ENCODE data around the gene ATP1B2. TPM values are rescaled to one million over a fixed set of nuclear protein-coding genes. Genes with fewer than 3 reads are reported as not detected.
"Not testable (repeated sequence)": the region's sequence is repeated elsewhere in the genome, so short reads cannot be mapped to it uniquely, and the experiment has no call there.

Gene ATP1B2
- total and polyA plus RNA-seq, 5 experiments from 2014 or later = 0.17 to 0.96 (median 0.47) TPM; not detected in 1

GRCh38 chr17:7623661-7624060 is 27.1 kb upstream of the ATP1B2 start:
- DNase-seq (no peak), ATAC-seq (no peak)
- Mint-ChIP-seq H3K4me3 (no peak overlapping the region), H3K9me3 (no peaks in the 10 kb centered on the region), H3K27ac (no peak overlapping the region), H3K36me3 (peaks cover 0 to 7% (median 2%) of the 10 kb centered on the region in 3 donors), H3K27me3 (no peaks in the 10 kb centered on the region), H3K4me1 (peaks cover 5 to 18% (median 15%) of the 10 kb centered on the region in 4 donors)
- POLR2A ChIA-PET = no interaction called here

DNA sequence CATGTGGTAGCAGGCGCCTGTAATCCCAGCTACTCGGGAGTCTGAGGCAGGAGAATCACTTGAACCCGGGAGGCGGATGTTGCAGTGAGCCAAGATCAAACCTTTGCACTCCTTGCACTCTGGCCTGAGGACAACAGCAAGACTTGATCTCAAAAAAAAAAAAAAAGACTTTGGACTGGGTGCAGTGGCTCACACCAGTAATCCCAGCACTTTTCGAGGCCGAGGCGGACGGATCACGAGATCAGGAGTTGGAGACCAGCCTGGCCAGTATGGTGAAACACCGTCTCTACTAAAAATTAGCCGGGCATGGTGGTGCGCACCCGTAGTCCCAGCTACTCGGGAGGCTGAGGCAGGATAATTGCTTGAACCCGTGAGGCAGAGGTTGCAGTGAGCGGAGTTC is 25.0 kb upstream of the ATP1B2 start:
- not testable (repeated sequence) for H3K9me3 Mint-ChIP-seq, H3K36me3 Mint-ChIP-seq, ATAC-seq, DNase-seq, H3K27me3 Mint-ChIP-seq
- POLR2A ChIA-PET = interaction anchor here (0.7 to 3.4 kb wide), 3 partner anchors 10 to 60 kb away, joined by 3 to 83 read pairs (median 52); partner anchors contain the start of genes FXR2 and TP53
- H3K4me1 Mint-ChIP-seq = peaks cover 7 to 18% (median 16%) of the 10 kb centered on the region in 4 donors
- H3K27ac Mint-ChIP-seq = peak overlapping the region in 2 of 10 donors; percentile 79 to 96
- peak overlapping the region in 3 of 10 donors; percentile 11 to 91 (median 16) for H3K4me3 Mint-ChIP-seq

DNA sequence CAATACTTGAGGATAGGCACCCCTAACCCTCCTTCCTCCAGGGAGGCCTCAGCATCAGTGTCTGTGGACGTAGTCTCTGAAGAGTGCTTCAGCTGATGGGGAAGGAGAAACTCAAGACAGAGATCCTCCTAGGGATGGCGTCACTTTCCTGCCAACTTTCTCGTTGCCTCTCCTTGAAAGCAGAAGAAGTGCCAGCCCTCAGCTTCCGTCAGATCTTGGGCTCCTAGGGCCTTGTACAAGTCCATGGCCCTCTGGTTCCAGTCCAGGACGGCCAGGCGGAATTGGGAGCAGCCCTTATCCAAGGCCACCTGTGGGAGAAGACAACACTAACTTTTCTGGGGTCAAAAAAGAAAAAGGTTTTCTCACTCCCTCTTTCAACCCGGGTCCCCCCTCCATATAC is 24.4 kb upstream of the ATP1B2 start:
- H3K9me3 Mint-ChIP-seq = no peaks in the 10 kb centered on the region
- H3K27me3 Mint-ChIP-seq = no peaks in the 10 kb centered on the region
- peak overlapping the region; percentile 90 to 97 (median 94) for H3K4me3 Mint-ChIP-seq
- POLR2A ChIA-PET = interaction anchor here (0.7 to 3.4 kb wide), 4 partner anchors 10 to 715 kb away, joined by 3 to 83 read pairs (median 28); partner anchors contain the start of genes FXR2 and TP53
- DNase-seq (no peak), ATAC-seq (no peak)
- peaks cover 7 to 18% (median 16%) of the 10 kb centered on the region in 4 donors for H3K4me1 Mint-ChIP-seq
- H3K27ac Mint-ChIP-seq = peak overlapping the region in 9 of 10 donors; percentile 54 to 98 (median 92)
- peaks cover 0 to 7% (median 2%) of the 10 kb centered on the region in 3 donors for H3K36me3 Mint-ChIP-seq

DNA sequence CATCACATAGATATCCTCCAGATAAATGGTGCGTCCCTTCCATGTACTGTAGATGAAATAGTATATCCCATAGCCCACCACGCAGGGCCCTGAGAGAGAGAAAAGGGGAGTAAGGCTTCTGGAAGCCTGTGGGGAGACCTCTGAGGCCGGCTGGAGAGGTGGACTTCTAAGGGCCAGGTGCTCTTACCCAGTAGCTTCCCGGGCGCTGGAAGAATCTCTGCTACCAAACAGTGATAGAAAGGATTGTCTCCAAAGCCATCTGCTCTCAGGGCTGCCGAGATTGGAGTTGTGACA is 23.8 kb upstream of the ATP1B2 start:
- H3K27ac Mint-ChIP-seq = peak overlapping the region; percentile 79 to 98 (median 94)
- H3K27me3 Mint-ChIP-seq = no peaks in the 10 kb centered on the region
- DNase-seq (no peak), ATAC-seq (no peak)
- peaks cover 7 to 18% (median 16%) of the 10 kb centered on the region in 4 donors for H3K4me1 Mint-ChIP-seq
- POLR2A ChIA-PET = interaction anchor here (1.5 to 3.4 kb wide), 6 partner anchors 11 to 59 kb away, joined by 3 to 83 read pairs (median 9); partner anchors contain the start of genes ATP1B2, FXR2 and TP53
- peaks cover 0 to 7% (median 2%) of the 10 kb centered on the region in 3 donors for H3K36me3 Mint-ChIP-seq
- no peaks in the 10 kb centered on the region for H3K9me3 Mint-ChIP-seq
- peak overlapping the region; percentile 90 to 97 (median 94) for H3K4me3 Mint-ChIP-seq

- Mint-ChIP-seq H3K9me3 (no peaks in the 10 kb centered on the region), H3K27ac (peak within 1 kb of the TSS; percentile 79 to 98 (median 94)), H3K4me3 (peak within 1 kb of the TSS; percentile 90 to 97 (median 94)), H3K27me3 (no peaks in the 10 kb centered on the region), H3K36me3 (peaks cover 0 to 7% (median 2%) of the 10 kb centered on the region in 3 donors), H3K4me1 (peaks cover 7 to 18% (median 16%) of the 10 kb centered on the region in 4 donors)
- POLR2A ChIA-PET = interaction anchor here (0.5 to 3.4 kb wide), 13 partner anchors 12 to 529 kb away, joined by 3 to 83 read pairs (median 5); partner anchors contain the start of genes ATP1B2, FXR2, MPDU1 and TP53
- DNase-seq (peak; percentile 75 to 95 (median 80)), ATAC-seq (peak; percentile 93 to 95)
Observed at GRCh38 chr17:7627250-7628121, 23.2 kb upstream of the ATP1B2 start, which contains the start of gene SAT2. TSS of gene SAT2 (minus strand) at chr17:7627821. CDS start at chr17:7627635, 186 bp downstream.

GRCh38 chr17:7629939-7630571 is 20.7 kb upstream of the ATP1B2 start, which contains the start of gene SHBG:
TSS of gene SHBG (plus strand) at chr17:7630135. CDS start at chr17:7630173, 38 bp downstream.
- H3K36me3 Mint-ChIP-seq = peaks cover 0 to 7% (median 2%) of the 10 kb centered on the region in 3 donors
- peak within 1 kb of the TSS in 6 of 10 donors; percentile 19 to 71 (median 40) for H3K4me3 Mint-ChIP-seq
- no peaks in the 10 kb centered on the region for H3K9me3 Mint-ChIP-seq
- no peak for DNase-seq
- peaks cover 7 to 18% (median 16%) of the 10 kb centered on the region in 4 donors for H3K4me1 Mint-ChIP-seq
- H3K27me3 Mint-ChIP-seq = no peaks in the 10 kb centered on the region
- peak within 1 kb of the TSS in 5 of 10 donors; percentile 25 to 64 (median 43) for H3K27ac Mint-ChIP-seq
- POLR2A ChIA-PET = interaction anchor here (0.5 to 4.6 kb wide), 3 partner anchors 15 to 77 kb away, joined by 3 to 49 read pairs (median 5); partner anchors contain the start of genes FXR2, TP53 and WRAP53
- no peak for ATAC-seq

DNA sequence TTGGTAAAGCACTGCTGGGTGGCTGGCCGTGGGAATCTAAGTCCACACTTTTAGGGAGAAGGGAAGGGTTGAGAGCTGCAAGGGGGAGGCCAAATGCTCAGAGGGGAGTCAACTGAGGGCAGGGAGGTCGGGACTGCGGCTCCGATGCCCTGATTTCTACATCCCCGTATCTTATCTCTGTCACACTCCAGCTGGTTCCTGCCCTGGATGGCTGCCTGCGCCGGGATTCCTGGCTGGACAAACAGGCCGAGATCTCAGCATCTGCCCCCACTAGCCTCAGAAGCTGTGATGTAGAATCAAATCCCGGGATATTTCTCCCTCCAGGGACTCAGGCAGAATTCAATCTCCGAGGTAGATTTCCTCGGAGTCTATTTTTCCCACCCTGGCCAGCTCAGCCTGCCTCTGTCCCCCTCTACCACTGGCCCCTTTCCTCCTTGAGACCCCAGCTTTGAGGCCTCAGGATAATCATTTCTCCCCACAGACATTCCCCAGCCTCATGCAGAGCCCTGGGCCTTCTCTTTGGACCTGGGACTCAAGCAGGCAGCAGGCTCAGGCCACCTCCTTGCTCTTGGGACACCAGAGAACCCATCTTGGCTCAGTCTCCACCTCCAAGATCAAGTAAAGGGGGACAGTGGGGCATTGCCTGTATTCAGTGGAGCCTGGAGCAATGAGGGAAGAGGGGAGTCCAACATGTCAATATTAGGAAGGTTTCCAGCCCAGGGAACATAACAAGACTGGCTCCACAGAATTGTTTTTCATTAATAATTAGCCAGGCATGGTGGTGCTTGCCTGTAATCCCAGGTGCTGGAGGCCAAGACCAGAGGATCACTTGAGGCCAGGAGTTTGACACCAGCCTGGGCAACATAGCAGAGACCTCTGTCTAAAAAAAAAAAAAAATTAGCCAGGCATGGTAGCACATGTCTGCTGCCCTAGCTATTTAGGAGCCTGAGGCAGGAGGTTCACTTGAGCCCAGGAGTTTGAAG is 19.0 kb upstream of the ATP1B2 start:
- Mint-ChIP-seq H3K36me3 (peaks cover 0 to under 1% (median 0%) of the 10 kb centered on the region in 3 donors), H3K9me3 (no peaks in the 10 kb centered on the region), H3K4me1 (peaks cover 5 to 11% (median 9%) of the 10 kb centered on the region in 4 donors), H3K27ac (peak overlapping the region in 1 of 10 donors; percentile 33), H3K4me3 (peak overlapping the region in 2 of 10 donors; percentile 26 to 51), H3K27me3 (no peaks in the 10 kb centered on the region)
- no peak for ATAC-seq
- POLR2A ChIA-PET = interaction anchor here (1.1 to 4.6 kb wide), 3 partner anchors 10 to 55 kb away, joined by 3 to 49 read pairs (median 4); partner anchors contain the start of genes ATP1B2, TP53 and WRAP53
- DNase-seq = no peak

DNA sequence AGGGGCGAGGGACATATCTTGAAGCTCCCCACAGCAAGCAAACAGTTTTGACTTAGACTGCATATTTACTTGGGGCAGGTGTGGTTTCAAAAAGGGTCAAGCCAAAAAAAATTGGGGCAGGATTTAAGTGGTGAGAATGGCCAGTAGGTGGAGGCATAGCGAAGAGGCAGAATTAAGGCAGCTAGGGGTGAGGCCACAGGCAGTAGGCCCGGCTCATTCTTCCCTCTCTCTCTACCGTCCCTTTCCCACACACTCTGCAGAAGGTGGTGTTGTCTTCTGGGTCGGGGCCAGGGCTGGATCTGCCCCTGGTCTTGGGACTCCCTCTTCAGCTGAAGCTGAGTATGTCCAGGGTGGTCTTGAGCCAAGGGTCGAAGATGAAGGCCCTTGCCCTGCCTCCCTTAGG is 18.2 kb upstream of the ATP1B2 start:
- Mint-ChIP-seq H3K27me3 (no peaks in the 10 kb centered on the region), H3K36me3 (no peaks in the 10 kb centered on the region), H3K4me3 (no peak overlapping the region), H3K9me3 (no peaks in the 10 kb centered on the region), H3K4me1 (peaks cover 2 to 6% (median 3%) of the 10 kb centered on the region in 4 donors), H3K27ac (peak overlapping the region in 2 of 10 donors; percentile 27 to 50)
- DNase-seq (peak in 4 of 10 donors; percentile 17 to 38 (median 35)), ATAC-seq (no peak)
- POLR2A ChIA-PET = interaction anchor here (1.1 to 4.6 kb wide), 3 partner anchors 11 to 54 kb away, joined by 3 to 49 read pairs (median 4); partner anchors contain the start of genes ATP1B2, TP53 and WRAP53

GRCh38 chr17:7633093-7633492 is 17.6 kb upstream of the ATP1B2 start:
- no peak for DNase-seq
- no peaks in the 10 kb centered on the region for H3K9me3 Mint-ChIP-seq
- POLR2A ChIA-PET = interaction anchor here (1.1 to 4.6 kb wide), 2 partner anchors 18 to 53 kb away, joined by 4 to 49 read pairs; partner anchors contain the start of genes ATP1B2, TP53 and WRAP53

DNA sequence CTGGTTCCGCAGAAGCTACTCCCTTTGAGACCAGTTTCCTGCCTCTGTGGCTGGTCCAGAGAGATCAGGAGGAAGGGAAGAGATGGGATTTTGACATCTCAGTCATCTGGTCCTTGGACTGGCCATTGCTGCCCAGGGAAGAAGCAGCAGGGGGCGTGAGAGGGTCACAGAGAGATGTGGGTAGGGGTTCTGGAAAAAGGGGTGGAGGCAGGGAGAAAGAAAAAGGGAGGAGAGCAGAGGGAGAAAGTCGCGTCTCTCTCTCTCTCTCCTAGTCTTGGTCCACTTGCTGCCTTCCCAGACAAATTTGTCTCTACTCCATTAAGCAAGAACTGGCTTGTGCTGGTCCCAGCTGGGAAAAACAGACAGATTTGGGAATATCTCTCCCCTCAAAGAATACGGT is 16.3 kb upstream of the ATP1B2 start:
- H3K27ac Mint-ChIP-seq = peak overlapping the region in 2 of 10 donors; percentile 33 to 57
- DNase-seq (no peak), ATAC-seq (no peak)
- no peaks in the 10 kb centered on the region for H3K9me3 Mint-ChIP-seq
- H3K36me3 Mint-ChIP-seq = no peaks in the 10 kb centered on the region
- POLR2A ChIA-PET = no interaction called here
- peaks cover 0 to 3% (median 1%) of the 10 kb centered on the region in 4 donors for H3K4me1 Mint-ChIP-seq
- H3K27me3 Mint-ChIP-seq = no peaks in the 10 kb centered on the region
- H3K4me3 Mint-ChIP-seq = no peak overlapping the region

More at GRCh38 chr17:7633093-7633492, 17.6 kb upstream of the ATP1B2 start:
- Mint-ChIP-seq H3K4me3 (no peak overlapping the region), H3K27ac (no peak overlapping the region), H3K4me1 (peaks cover 0 to 4% (median 1%) of the 10 kb centered on the region in 4 donors), H3K36me3 (no peaks in the 10 kb centered on the region), H3K27me3 (no peaks in the 10 kb centered on the region)
- ATAC-seq = no peak

- no peaks in the 10 kb centered on the region for H3K36me3 Mint-ChIP-seq
- peaks cover 0 to 2% (median 0%) of the 10 kb centered on the region in 4 donors for H3K4me1 Mint-ChIP-seq
- no peak overlapping the region for H3K4me3 Mint-ChIP-seq
- POLR2A ChIA-PET = interaction anchor here (0.6 to 1.3 kb wide), 2 partner anchors 11 to 15 kb away, joined by 3 to 6 read pairs; partner anchors contain the start of gene ATP1B2
- no peaks in the 10 kb centered on the region for H3K27me3 Mint-ChIP-seq
- ATAC-seq (no peak), DNase-seq (no peak)
- H3K9me3 Mint-ChIP-seq = no peaks in the 10 kb centered on the region
- H3K27ac Mint-ChIP-seq = no peak overlapping the region
Observed at GRCh38 chr17:7636163-7636562, 14.6 kb upstream of the ATP1B2 start.
